GM18907 (cell line): Measurements from ENCODE around the gene KIF11.

Experiments
- ATAC-seq: cut with Tn5 transposase; IDR thresholded peaks from one replicate; pipeline ENCODE4 v1.9.1; 2021; ENCODE audit warnings: mild to moderate bottlenecking, moderate library complexity; ENCODE audit not compliant: unreplicated experiment

KIF11 gene

GRCh38 chr10:92699518-92700381 is 106.8 kb downstream of the KIF11 start:
- ATAC-seq: no peak

DNA sequence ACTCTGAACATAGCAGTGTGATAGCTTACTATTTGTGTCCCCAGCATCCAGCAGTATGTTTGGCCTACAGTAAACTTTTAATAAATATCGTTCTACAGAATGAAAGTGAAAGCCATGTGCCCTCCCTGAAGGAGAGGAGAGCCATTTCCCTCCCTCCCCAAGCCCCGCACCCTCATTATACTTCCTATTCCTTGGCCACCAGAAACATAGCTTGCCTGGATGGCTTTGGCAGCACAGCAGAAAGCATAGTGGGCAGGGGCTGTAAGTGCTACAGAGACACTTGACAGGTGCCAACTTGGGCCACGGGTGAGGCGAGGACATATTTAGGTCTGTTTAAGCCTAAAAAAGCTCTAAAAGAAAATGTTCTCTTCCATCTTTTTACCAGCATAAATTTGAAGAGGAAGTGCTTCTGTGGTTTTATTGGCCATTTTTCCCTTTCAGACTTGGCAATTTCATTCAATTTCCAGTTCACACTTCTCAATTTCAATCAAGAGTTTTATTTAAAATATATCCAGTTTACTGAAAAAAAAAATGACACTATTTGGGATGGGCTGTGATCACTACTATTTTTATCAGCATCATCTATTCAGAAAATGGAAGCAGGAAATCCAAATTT is 109.5 kb downstream of the KIF11 start:
- ATAC-seq: no peak
